PC-3 (cell line): ENCODE measurements around the gene EFCC1. TPM values are rescaled to one million over a fixed set of nuclear protein-coding genes. Genes with fewer than 3 reads are reported as not detected.

ENCODE experiments used
- ATAC-seq: fragments of 200-7000 bp; cut with Tn5 transposase; 2 replicates; pipeline ENCODE4 v1.9.1; 2020; ENCODE audit warnings: mild to moderate bottlenecking, moderate library complexity
- BruUV-seq: library from RNA; stranded (reverse); fragments of 400-500 nt; replicated peaks from 2 replicates; lab custom pipeline; 2021; lab: Mats Ljungman, UMichigan
- CTCF ChIA-PET: fragments of 300-600 bp; sonication (Branson Sonifier 250); formaldehyde crosslinking; loops from one replicate; lab custom pipeline; 2022; ENCODE audit warnings: antibody characterized with exemption; lab: Charles Lee
- POLR2A ChIA-PET: fragments of 300-600 bp; sonication (Branson Sonifier 250); formaldehyde crosslinking; loops from one replicate; lab custom pipeline; 2022; ENCODE audit warnings: antibody characterized with exemption; ENCODE audit not compliant: unreplicated experiment; lab: Charles Lee
- DNase-seq: peaks from one replicate; pipeline ENCODE4 v3.0.0-alpha.2; 2015
- H2AFZ ChIP-seq: fragments of 300-600 bp; sonication (generic); 2 replicates; pipeline ENCODE4 v1.6.0; 2016; ENCODE audit warnings: antibody characterized with exemption, low read length
- H3F3A ChIP-seq: fragments of 300-600 bp; sonication (generic); one replicate; pipeline ENCODE4 v1.6.0; 2017; ENCODE audit warnings: antibody characterized with exemption, low read length, control low read depth, mild to moderate bottlenecking; ENCODE audit not compliant: unreplicated experiment
- H3K27ac ChIP-seq: fragments of 300-600 bp; sonication (generic); 2 replicates; pipeline ENCODE4 v1.5.1; 2016; ENCODE audit warnings: mild to moderate bottlenecking, low read length
- H3K27me3 ChIP-seq: fragments of 300-600 bp; sonication (generic); 2 replicates; pipeline ENCODE4 v1.6.1; 2016; ENCODE audit warnings: low read length, mixed read lengths
- H3K36me3 ChIP-seq: fragments of 300-600 bp; sonication (generic); 2 replicates; pipeline ENCODE4 v1.6.1; 2016; ENCODE audit warnings: low read depth, mixed run types, low read length, mixed read lengths
- H3K4me1 ChIP-seq: fragments of 300-600 bp; sonication (generic); 2 replicates; pipeline ENCODE4 v1.5.1; 2016; ENCODE audit warnings: low read length; ENCODE audit not compliant: insufficient read depth
- H3K4me2 ChIP-seq: fragments of 300-600 bp; sonication (generic); 2 replicates; pipeline ENCODE4 v1.6.0; 2016; ENCODE audit warnings: low read length
- H3K4me3 ChIP-seq: fragments of 300-600 bp; sonication (generic); 2 replicates; pipeline ENCODE4 v1.5.1; 2016; ENCODE audit warnings: mild to moderate bottlenecking, low read length, mixed read lengths
- H3K79me2 ChIP-seq: fragments of 300-600 bp; sonication (generic); 2 replicates; pipeline ENCODE4 v1.6.1; 2017; ENCODE audit warnings: low read length, mixed read lengths
- H3K9ac ChIP-seq: fragments of 300-600 bp; sonication (generic); 2 replicates; pipeline ENCODE4 v1.6.0; 2016; ENCODE audit warnings: mild to moderate bottlenecking, low read length
- H3K9me2 ChIP-seq: fragments of 300-600 bp; sonication (generic); replicated peaks from 2 replicates; pipeline ENCODE4 v1.6.1; 2016; ENCODE audit warnings: mixed run types, low read length, mixed read lengths
- H3K9me3 ChIP-seq: fragments of 300-600 bp; sonication (generic); 2 replicates; pipeline ENCODE4 v1.6.1; 2016; ENCODE audit warnings: low read length, mixed read lengths
- H4K20me1 ChIP-seq: fragments of 300-600 bp; sonication (generic); 2 replicates; pipeline ENCODE4 v1.6.1; 2016; ENCODE audit warnings: low read length, mixed read lengths
- EZH2 ChIP-seq: fragments of 300-600 bp; sonication (generic); IDR thresholded peaks from one replicate; pipeline ENCODE4 v1.6.1; 2017; ENCODE audit warnings: antibody characterized with exemption, mild to moderate bottlenecking, low read length; ENCODE audit not compliant: unreplicated experiment
- EZH2phosphoT487 ChIP-seq: fragments of 300-600 bp; sonication (generic); IDR thresholded peaks from 2 replicates; pipeline ENCODE4 v1.6.1; 2018; ENCODE audit warnings: mild to moderate bottlenecking, antibody characterized with exemption, low read length, borderline replicate concordance
- intact Hi-C: fragments of 100-400 bp; cut with micrococcal nuclease; formaldehyde crosslinking; loops from 2 replicates; pipeline ENCODE4 v1.9.0; 2023
- total RNA-seq: library from RNA; depleted of rRNA; stranded (reverse); fragments of >200 nt; gene quantifications from 2 replicates; pipeline ENCODE4 v1.2.3, GENCODE V29; 2014
- TF ChIP-seq, protein P1 (sequence below): fragments of 300-600 bp; sonication (generic); conservative IDR thresholded peaks from 2 replicates; pipeline ENCODE4 v1.5.1; 2017; ENCODE audit warnings: antibody characterized with exemption, low read depth, mild to moderate bottlenecking, low read length

Gene EFCC1
- total RNA-seq, 1 experiment from 2014 or later, result not detected

DNA sequence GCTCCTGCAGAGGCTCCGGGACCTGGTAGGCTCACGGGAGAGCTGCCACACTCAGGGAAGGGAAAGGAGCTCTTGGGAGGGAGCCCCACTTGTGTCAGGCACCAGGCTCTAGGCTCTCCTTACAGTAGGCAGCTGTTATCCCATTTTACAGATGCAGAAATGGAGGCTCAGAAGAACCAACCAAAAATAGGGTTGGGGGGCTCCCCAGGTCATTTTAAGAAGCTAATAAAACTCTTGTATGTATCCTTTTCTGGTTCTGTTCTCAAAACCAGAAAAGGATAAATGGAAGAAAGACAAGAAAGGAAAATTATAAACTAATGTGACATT is 36.0 kb downstream of the EFCC1 start:
- H3K9me2 ChIP-seq, result no peaks in the 10 kb centered on the region
- CTCF ChIA-PET, result no interaction called here
- H3K27ac ChIP-seq, result no peak overlapping the region
- H4K20me1 ChIP-seq, result no peaks in the 10 kb centered on the region
- intact Hi-C loops, result no loop called here
- POLR2A ChIA-PET, result no interaction called here
- no peaks in the 10 kb centered on the region for H3K79me2 ChIP-seq
- no TSS peak for BruUV-seq
- H3K4me3 ChIP-seq, result no peak overlapping the region
- 0 out of 2 replicates have a peak, but pooled peaks cover under 1% of the 10 kb centered on the region for H3K27me3 ChIP-seq
- no peak overlapping the region for H3K9ac ChIP-seq
- H3K4me2 ChIP-seq, result no peak overlapping the region
- TF ChIP-seq EZH2phosphoT487 (no peak), EZH2 (no peak)
- TF ChIP-seq, protein P1, sequence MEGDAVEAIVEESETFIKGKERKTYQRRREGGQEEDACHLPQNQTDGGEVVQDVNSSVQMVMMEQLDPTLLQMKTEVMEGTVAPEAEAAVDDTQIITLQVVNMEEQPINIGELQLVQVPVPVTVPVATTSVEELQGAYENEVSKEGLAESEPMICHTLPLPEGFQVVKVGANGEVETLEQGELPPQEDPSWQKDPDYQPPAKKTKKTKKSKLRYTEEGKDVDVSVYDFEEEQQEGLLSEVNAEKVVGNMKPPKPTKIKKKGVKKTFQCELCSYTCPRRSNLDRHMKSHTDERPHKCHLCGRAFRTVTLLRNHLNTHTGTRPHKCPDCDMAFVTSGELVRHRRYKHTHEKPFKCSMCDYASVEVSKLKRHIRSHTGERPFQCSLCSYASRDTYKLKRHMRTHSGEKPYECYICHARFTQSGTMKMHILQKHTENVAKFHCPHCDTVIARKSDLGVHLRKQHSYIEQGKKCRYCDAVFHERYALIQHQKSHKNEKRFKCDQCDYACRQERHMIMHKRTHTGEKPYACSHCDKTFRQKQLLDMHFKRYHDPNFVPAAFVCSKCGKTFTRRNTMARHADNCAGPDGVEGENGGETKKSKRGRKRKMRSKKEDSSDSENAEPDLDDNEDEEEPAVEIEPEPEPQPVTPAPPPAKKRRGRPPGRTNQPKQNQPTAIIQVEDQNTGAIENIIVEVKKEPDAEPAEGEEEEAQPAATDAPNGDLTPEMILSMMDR, result no peak
- H3K9me3 ChIP-seq, result no peaks in the 10 kb centered on the region
- H3K4me1 ChIP-seq, result no peaks in the 10 kb centered on the region
- no peaks in the 10 kb centered on the region for H3K36me3 ChIP-seq
- DNase-seq (no peak), ATAC-seq (no peak)
- H2AFZ ChIP-seq, result no peak overlapping the region
- no peaks in the 10 kb centered on the region for H3F3A ChIP-seq

DNA sequence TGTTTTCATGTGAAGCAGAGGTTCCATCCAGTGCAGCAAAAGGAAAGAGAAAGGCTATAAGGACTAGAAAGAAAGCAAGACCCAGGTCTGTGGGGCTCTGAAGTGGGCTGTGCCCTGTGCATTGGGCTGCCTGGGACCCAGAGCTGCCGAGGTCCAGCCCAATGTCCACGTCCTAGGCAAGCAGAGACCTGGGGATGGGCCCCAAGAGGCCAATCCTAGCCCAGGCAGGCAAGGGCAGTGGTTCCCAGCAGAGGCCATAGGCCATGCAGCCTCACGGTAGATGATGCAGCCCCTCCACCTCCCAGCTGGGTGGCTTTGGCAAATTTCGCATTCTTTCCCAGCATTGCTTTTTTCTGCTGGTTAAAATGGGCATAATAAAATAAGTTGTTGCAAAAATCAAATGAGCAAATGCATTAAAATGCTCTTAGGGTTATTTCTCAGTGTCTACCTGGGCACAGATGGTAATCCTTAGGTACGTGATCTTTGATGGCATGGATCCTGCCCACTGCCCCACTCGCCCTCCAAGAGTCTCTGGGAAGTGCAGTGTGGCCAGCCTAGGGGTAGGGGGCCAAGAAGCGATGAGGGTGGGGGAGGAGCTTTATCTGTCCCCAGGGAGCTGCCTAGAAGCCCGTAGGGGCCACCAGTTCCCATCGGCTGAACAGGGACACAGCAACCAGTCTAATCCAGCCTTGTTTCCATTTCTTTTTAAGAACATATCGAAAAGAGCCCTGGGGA is 37.2 kb downstream of the EFCC1 start:
- ChIA-PET CTCF (no interaction called here), POLR2A (no interaction called here)
- Histone ChIP-seq H3K27ac (no peak overlapping the region), H3K79me2 (no peaks in the 10 kb centered on the region), H3K4me2 (no peak overlapping the region), H3K27me3 (0 out of 2 replicates have a peak, but pooled peaks cover 6% of the 10 kb centered on the region), H4K20me1 (no peaks in the 10 kb centered on the region), H3K9ac (no peak overlapping the region), H3K4me3 (no peak overlapping the region), H3K4me1 (no peaks in the 10 kb centered on the region), H3K9me3 (no peaks in the 10 kb centered on the region), H3K9me2 (no peaks in the 10 kb centered on the region), H2AFZ (no peak overlapping the region), H3F3A (no peaks in the 10 kb centered on the region), H3K36me3 (no peaks in the 10 kb centered on the region)
- TF ChIP-seq EZH2 (no peak), EZH2phosphoT487 (no peak)
- TF ChIP-seq, protein P1, result no peak
- DNase-seq, result no peak
- no peak for ATAC-seq
- no TSS peak for BruUV-seq
- intact Hi-C loops, result no loop called here

GRCh38 chr3:129039271-129040038 is 38.4 kb downstream of the EFCC1 start:
- H4K20me1 ChIP-seq, result no peaks in the 10 kb centered on the region
- H3K27me3 ChIP-seq, result 0 out of 2 replicates have a peak, but pooled peaks cover 6% of the 10 kb centered on the region
- no peak for DNase-seq
- H3K9me3 ChIP-seq, result no peaks in the 10 kb centered on the region
- H2AFZ ChIP-seq, result no peak overlapping the region
- CTCF ChIA-PET, result no interaction called here
- H3K4me2 ChIP-seq, result no peak overlapping the region
- no peaks in the 10 kb centered on the region for H3K36me3 ChIP-seq
- H3K27ac ChIP-seq, result no peak overlapping the region
- TF ChIP-seq, protein P1, result no peak
- TF ChIP-seq EZH2phosphoT487 (no peak), EZH2 (no peak)
- H3K4me3 ChIP-seq, result no peak overlapping the region
- no peaks in the 10 kb centered on the region for H3K4me1 ChIP-seq
- POLR2A ChIA-PET, result no interaction called here
- ATAC-seq, result no peak
- no peaks in the 10 kb centered on the region for H3K9me2 ChIP-seq
- no TSS peak for BruUV-seq
- H3F3A ChIP-seq, result no peaks in the 10 kb centered on the region
- no peak overlapping the region for H3K9ac ChIP-seq
- no peaks in the 10 kb centered on the region for H3K79me2 ChIP-seq
- intact Hi-C loops, result no loop called here
